ENCODE measurements around the gene MBNL3.

Gene MBNL3

DNA sequence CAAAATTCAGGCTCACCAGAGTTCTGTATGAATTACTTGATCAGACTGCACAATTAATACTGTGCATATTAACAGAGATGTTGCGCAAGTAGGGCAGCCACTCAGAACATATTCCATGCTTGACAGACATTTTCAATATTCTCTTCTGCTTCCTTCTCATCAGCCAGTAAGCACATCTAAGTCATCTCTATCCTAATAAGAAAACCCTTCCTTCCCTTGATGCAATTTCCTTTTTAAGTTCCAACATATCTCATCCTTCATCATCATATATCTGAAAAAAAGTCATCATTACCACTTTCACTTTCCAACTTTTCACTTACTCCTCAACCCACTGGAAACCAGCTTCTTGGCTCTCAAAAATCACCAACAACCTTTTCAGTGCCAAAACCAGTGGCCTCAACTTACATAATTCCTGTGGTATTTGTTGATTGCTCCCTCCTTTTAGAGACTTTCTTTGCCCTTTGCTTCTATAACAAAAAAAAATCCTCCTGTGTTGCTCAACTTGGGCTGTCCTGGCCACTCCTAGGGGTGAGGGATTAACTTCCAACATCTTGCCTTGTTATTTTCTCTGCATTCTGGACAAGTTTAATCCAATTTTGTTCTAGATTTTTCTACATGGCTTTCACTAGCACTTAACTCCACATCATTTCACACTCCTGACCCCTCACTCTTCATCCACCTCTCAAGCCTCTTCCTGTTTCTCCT, 14.1 kb downstream of the MBNL3 start:
- Histone ChIP-seq H3K4me1 (ENCODE audit: low read length) (peaks cover 6% of the 10 kb centered on the region), H3K9ac (ENCODE audit: low read length) (no peak overlapping the region), H3K9me3 (replicated peaks; ENCODE audit: insufficient read depth, low read length) (no peaks in the 10 kb centered on the region), H3F3A (ENCODE audit: insufficient read depth, low read length) (peaks cover 3% of the 10 kb centered on the region), H3K27me3 (replicated peaks; ENCODE audit: insufficient read depth, low read length) (no peaks in the 10 kb centered on the region), H3K79me2 (ENCODE audit: low read length) (no peaks in the 10 kb centered on the region), H3K9me2 (replicated peaks; ENCODE audit: insufficient read depth, low read length) (no peaks in the 10 kb centered on the region), H3K4me2 (ENCODE audit: low read depth, low read length) (no peak overlapping the region), H3K36me3 (replicated peaks; ENCODE audit: insufficient read depth, low read length) (no peaks in the 10 kb centered on the region), H3K4me3 (ENCODE audit: low read length) (no peak overlapping the region), H3K27ac (ENCODE audit: low read length) (no peak overlapping the region), H4K20me1 (ENCODE audit: insufficient read depth, low read length) (no peaks in the 10 kb centered on the region), H2AFZ (ENCODE audit: low read length) (no peak overlapping the region)
- DNase-seq, result no peak
- TF ChIP-seq EZH2 (optimal IDR thresholded peaks at IDR 0.05; ENCODE audit: low read depth, low read length) (no peak), EZH2phosphoT487 (IDR thresholded peaks at IDR 0.05; ENCODE audit: low read length) (no peak)
- TF ChIP-seq, protein P1, sequence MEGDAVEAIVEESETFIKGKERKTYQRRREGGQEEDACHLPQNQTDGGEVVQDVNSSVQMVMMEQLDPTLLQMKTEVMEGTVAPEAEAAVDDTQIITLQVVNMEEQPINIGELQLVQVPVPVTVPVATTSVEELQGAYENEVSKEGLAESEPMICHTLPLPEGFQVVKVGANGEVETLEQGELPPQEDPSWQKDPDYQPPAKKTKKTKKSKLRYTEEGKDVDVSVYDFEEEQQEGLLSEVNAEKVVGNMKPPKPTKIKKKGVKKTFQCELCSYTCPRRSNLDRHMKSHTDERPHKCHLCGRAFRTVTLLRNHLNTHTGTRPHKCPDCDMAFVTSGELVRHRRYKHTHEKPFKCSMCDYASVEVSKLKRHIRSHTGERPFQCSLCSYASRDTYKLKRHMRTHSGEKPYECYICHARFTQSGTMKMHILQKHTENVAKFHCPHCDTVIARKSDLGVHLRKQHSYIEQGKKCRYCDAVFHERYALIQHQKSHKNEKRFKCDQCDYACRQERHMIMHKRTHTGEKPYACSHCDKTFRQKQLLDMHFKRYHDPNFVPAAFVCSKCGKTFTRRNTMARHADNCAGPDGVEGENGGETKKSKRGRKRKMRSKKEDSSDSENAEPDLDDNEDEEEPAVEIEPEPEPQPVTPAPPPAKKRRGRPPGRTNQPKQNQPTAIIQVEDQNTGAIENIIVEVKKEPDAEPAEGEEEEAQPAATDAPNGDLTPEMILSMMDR (IDR thresholded peaks at IDR 0.05; ENCODE audit: low read length), result no peak

DNA sequence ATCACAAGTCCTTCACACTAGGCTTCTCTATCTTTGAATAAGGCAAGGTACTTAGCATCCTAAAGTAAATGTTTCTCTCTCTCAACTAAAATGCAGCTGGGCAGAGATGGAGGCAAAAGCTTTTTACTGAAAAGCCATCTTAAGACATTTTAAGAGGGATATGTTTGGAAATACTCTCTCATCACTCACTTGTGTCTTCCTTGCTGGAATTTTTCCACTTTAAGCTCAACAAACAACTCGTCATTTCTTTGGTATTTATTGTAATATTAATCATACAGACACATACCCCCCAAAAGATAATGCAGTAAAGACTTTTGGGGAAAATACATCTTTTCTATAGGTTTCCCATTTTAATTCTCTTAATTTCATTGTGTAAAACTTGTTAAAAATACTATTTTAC, 16.4 kb downstream of the MBNL3 start:
- Histone ChIP-seq H3K4me2 (ENCODE audit: low read depth, low read length) (no peak overlapping the region), H3K4me3 (ENCODE audit: low read length) (no peak overlapping the region), H3K27me3 (replicated peaks; ENCODE audit: insufficient read depth, low read length) (no peaks in the 10 kb centered on the region), H3K36me3 (replicated peaks; ENCODE audit: insufficient read depth, low read length) (no peaks in the 10 kb centered on the region), H3K27ac (ENCODE audit: low read length) (no peak overlapping the region), H3K9me2 (replicated peaks; ENCODE audit: insufficient read depth, low read length) (no peaks in the 10 kb centered on the region), H2AFZ (ENCODE audit: low read length) (no peak overlapping the region), H3K4me1 (ENCODE audit: low read length) (no peaks in the 10 kb centered on the region), H3K79me2 (ENCODE audit: low read length) (no peaks in the 10 kb centered on the region), H3K9me3 (replicated peaks; ENCODE audit: insufficient read depth, low read length) (no peaks in the 10 kb centered on the region), H3K9ac (ENCODE audit: low read length) (no peak overlapping the region), H3F3A (ENCODE audit: insufficient read depth, low read length) (no peaks in the 10 kb centered on the region), H4K20me1 (ENCODE audit: insufficient read depth, low read length) (no peaks in the 10 kb centered on the region)
- TF ChIP-seq EZH2 (optimal IDR thresholded peaks at IDR 0.05; ENCODE audit: low read depth, low read length) (no peak), EZH2phosphoT487 (IDR thresholded peaks at IDR 0.05; ENCODE audit: low read length) (no peak)
- TF ChIP-seq, protein P1 (IDR thresholded peaks at IDR 0.05; ENCODE audit: low read length), result no peak
- no peak for DNase-seq

DNA sequence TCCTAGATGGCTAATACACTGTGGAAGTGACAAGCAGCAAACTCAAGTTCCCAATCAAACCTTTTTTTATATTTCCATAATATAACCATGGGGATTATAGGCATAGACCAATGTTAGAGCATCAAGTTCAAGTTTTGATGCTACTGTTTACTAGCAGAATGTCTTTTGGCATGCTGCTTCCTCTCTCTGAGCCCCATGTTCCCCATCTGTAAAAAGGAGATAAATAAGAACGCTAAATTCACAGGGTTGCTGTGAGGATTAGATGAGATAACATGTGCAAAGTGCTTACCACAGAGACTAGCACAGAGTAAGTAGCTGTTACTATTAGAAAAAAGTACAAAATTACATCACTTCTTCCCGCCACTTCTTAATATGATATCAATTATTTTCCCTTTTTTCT, 18.0 kb downstream of the MBNL3 start:
- Histone ChIP-seq H3K4me2 (ENCODE audit: low read depth, low read length) (no peak overlapping the region), H4K20me1 (ENCODE audit: insufficient read depth, low read length) (no peaks in the 10 kb centered on the region), H3K9ac (ENCODE audit: low read length) (no peak overlapping the region), H3K4me1 (ENCODE audit: low read length) (no peaks in the 10 kb centered on the region), H2AFZ (ENCODE audit: low read length) (no peak overlapping the region), H3K27me3 (replicated peaks; ENCODE audit: insufficient read depth, low read length) (no peaks in the 10 kb centered on the region), H3K27ac (ENCODE audit: low read length) (no peak overlapping the region), H3K79me2 (ENCODE audit: low read length) (no peaks in the 10 kb centered on the region), H3K36me3 (replicated peaks; ENCODE audit: insufficient read depth, low read length) (no peaks in the 10 kb centered on the region), H3K9me2 (replicated peaks; ENCODE audit: insufficient read depth, low read length) (no peaks in the 10 kb centered on the region), H3K4me3 (ENCODE audit: low read length) (no peak overlapping the region), H3K9me3 (replicated peaks; ENCODE audit: insufficient read depth, low read length) (no peaks in the 10 kb centered on the region), H3F3A (ENCODE audit: insufficient read depth, low read length) (no peaks in the 10 kb centered on the region)
- no peak for DNase-seq
- TF ChIP-seq EZH2phosphoT487 (IDR thresholded peaks at IDR 0.05; ENCODE audit: low read length) (no peak), EZH2 (optimal IDR thresholded peaks at IDR 0.05; ENCODE audit: low read depth, low read length) (no peak)
- TF ChIP-seq, protein P1 (IDR thresholded peaks at IDR 0.05; ENCODE audit: low read length), result no peak

Measured in MM.1S (cell line).